IPS DF 6.9 (cell line): ENCODE data around the gene FAR1.

Experiments used
- DNase-seq: peaks from one replicate; pipeline ENCODE4 v3.0.0-alpha.2; 2013; ENCODE audit warnings: low read depth, low spot score
- H3K27ac ChIP-seq: one replicate; pipeline ENCODE4 v1.5.1; 2013; ENCODE audit warnings: low read length, control low read depth
- H3K27me3 ChIP-seq: 2 replicates; pipeline ENCODE4 v1.6.1; 2013; ENCODE audit warnings: mild to moderate bottlenecking, low read length; ENCODE audit not compliant: control insufficient read depth, insufficient read depth
- H3K36me3 ChIP-seq: 2 replicates; pipeline ENCODE4 v1.6.1; 2013; ENCODE audit warnings: low read length; ENCODE audit not compliant: control insufficient read depth, insufficient read depth
- H3K4me1 ChIP-seq: 2 replicates; pipeline ENCODE4 v1.6.1; 2013; ENCODE audit warnings: low read length; ENCODE audit not compliant: control insufficient read depth, insufficient read depth
- H3K4me3 ChIP-seq: 2 replicates; pipeline ENCODE4 v1.5.1; 2013; ENCODE audit warnings: mild to moderate bottlenecking, low read length
- H3K9me3 ChIP-seq: 2 replicates; pipeline ENCODE4 v1.6.1; 2013; ENCODE audit warnings: low read length, inconsistent platforms; ENCODE audit not compliant: control insufficient read depth, insufficient read depth
- WGBS: extraction: QIAGEN DNeasy Blood & Tissue Kit; methylation state at CpG from one replicate; pipeline ENCODE4 v1.1.7; 2013; ENCODE audit warnings: mixed read lengths, missing lambda C conversion rate; ENCODE audit not compliant: insufficient read length, insufficient coverage; 5-methylcytosine and 5-hydroxymethylcytosine counted together

FAR1 gene

GRCh38 chr11:13772223-13773046 lies 104.0 kb downstream of the FAR1 start:
- no peaks in the 10 kb centered on the region for H3K9me3 ChIP-seq
- DNase-seq: peak; percentile 61
- no CpG with 5 or more reads among the region's 5 CpGs for WGBS

GRCh38 chr11:13775471-13775870 lies 107.0 kb downstream of the FAR1 start:
- DNase-seq: no peak
- Histone ChIP-seq H3K27ac (no peak overlapping the region), H3K27me3 (no peaks in the 10 kb centered on the region), H3K36me3 (no peaks in the 10 kb centered on the region), H3K9me3 (no peaks in the 10 kb centered on the region), H3K4me1 (no peaks in the 10 kb centered on the region; the same call in 1 of the 2 replicates), H3K4me3 (no peak overlapping the region)
- no CpG with 5 or more reads among the region's 1 CpG for WGBS

More at GRCh38 chr11:13772223-13773046, 104.0 kb downstream of the FAR1 start:
- no peaks in the 10 kb centered on the region for H3K36me3 ChIP-seq
- no peaks in the 10 kb centered on the region for H3K27me3 ChIP-seq
- no peak overlapping the region for H3K4me3 ChIP-seq
- no peak overlapping the region for H3K27ac ChIP-seq
- H3K4me1 ChIP-seq: no peaks in the 10 kb centered on the region

- Histone ChIP-seq H3K9me3 (no peaks in the 10 kb centered on the region), H3K27me3 (no peaks in the 10 kb centered on the region), H3K27ac (no peak overlapping the region), H3K4me3 (no peak overlapping the region), H3K4me1 (no peaks in the 10 kb centered on the region; the same call in 1 of the 2 replicates), H3K36me3 (no peaks in the 10 kb centered on the region)
- no CpG with 5 or more reads among the region's 3 CpGs for WGBS
- DNase-seq: no peak
These were observed 107.8 kb downstream of the FAR1 start for GRCh38 chr11:13776134-13776815.

- H3K27ac ChIP-seq: no peak overlapping the region
- H3K4me1 ChIP-seq: no peaks in the 10 kb centered on the region; the same call in 1 of the 2 replicates
- no peaks in the 10 kb centered on the region for H3K36me3 ChIP-seq
- DNase-seq: no peak
- H3K9me3 ChIP-seq: no peaks in the 10 kb centered on the region
- H3K27me3 ChIP-seq: no peaks in the 10 kb centered on the region
- no peak overlapping the region for H3K4me3 ChIP-seq
- no CpG with 5 or more reads among the region's 7 CpGs for WGBS
These were observed 109.0 kb downstream of the FAR1 start for GRCh38 chr11:13777341-13777985.

- H3K27ac ChIP-seq: no peak overlapping the region
- DNase-seq: no peak
- H3K9me3 ChIP-seq: no peaks in the 10 kb centered on the region
- H3K27me3 ChIP-seq: no peaks in the 10 kb centered on the region
- no CpG with 5 or more reads among the region's 1 CpG for WGBS
- H3K4me3 ChIP-seq: no peak overlapping the region
- H3K36me3 ChIP-seq: no peaks in the 10 kb centered on the region
- peaks cover 2% of the 10 kb centered on the region; the same call in 1 of the 2 replicates for H3K4me1 ChIP-seq
These were observed 109.9 kb downstream of the FAR1 start for GRCh38 chr11:13778345-13778744.

GRCh38 chr11:13781153-13781552 lies 112.7 kb downstream of the FAR1 start:
- no peaks in the 10 kb centered on the region for H3K36me3 ChIP-seq
- no peak for DNase-seq
- H3K9me3 ChIP-seq: no peaks in the 10 kb centered on the region
- H3K4me3 ChIP-seq: no peak overlapping the region
- H3K4me1 ChIP-seq: peaks cover 2% of the 10 kb centered on the region; the same call in 1 of the 2 replicates
- WGBS: no CpG with 5 or more reads among the region's 6 CpGs
- no peaks in the 10 kb centered on the region for H3K27me3 ChIP-seq
- H3K27ac ChIP-seq: no peak overlapping the region
